ENCODE results near the gene ABCA2.
"Not testable (repeated sequence)": the region's sequence is repeated elsewhere in the genome, so short reads cannot be mapped to it uniquely, and the experiment has no call there.

Gene ABCA2

GRCh38 chr9:137063311-137064026 is 35.4 kb upstream of the ABCA2 start:
- DNase-seq: no peak

GRCh38 chr9:137062798-137063197 is 34.8 kb upstream of the ABCA2 start:
- DNase-seq: not testable (repeated sequence)

GRCh38 chr9:137062384-137062783 is 34.3 kb upstream of the ABCA2 start:
- DNase-seq: no peak

- no peak for DNase-seq
These were observed 30.6 kb upstream of the ABCA2 start for GRCh38 chr9:137058521-137059234.

- no peak for DNase-seq
These were observed 29.5 kb upstream of the ABCA2 start for GRCh38 chr9:137057545-137057944.

- DNase-seq: no peak
These were observed 28.8 kb upstream of the ABCA2 start for GRCh38 chr9:137056739-137057415.

GRCh38 chr9:137055385-137056364 is 27.6 kb upstream of the ABCA2 start:
- peak; percentile 60 for DNase-seq

GRCh38 chr9:137054932-137055384 is 26.9 kb upstream of the ABCA2 start:
- DNase-seq: no peak

- no peak for DNase-seq
These were observed 26.2 kb upstream of the ABCA2 start, which contains the start of gene ENTPD2 for GRCh38 chr9:137053944-137054931. ENTPD2 (minus strand) TSS chr9:137054061; CDS start chr9:137053997, 64 bp downstream.

- no peak for DNase-seq
These were observed 25.2 kb upstream of the ABCA2 start for GRCh38 chr9:137052998-137053943.

- DNase-seq: no peak
These were observed 24.3 kb upstream of the ABCA2 start for GRCh38 chr9:137052293-137052692.

GRCh38 chr9:137051145-137051724 is 23.2 kb upstream of the ABCA2 start:
- no peak for DNase-seq

GRCh38 chr9:137050570-137050969 is 22.5 kb upstream of the ABCA2 start:
- DNase-seq: no peak

GRCh38 chr9:137049544-137050449 is 21.8 kb upstream of the ABCA2 start:
- DNase-seq: no peak

GRCh38 chr9:137048655-137049543 is 20.9 kb upstream of the ABCA2 start:
- no peak for DNase-seq

GRCh38 chr9:137046088-137046787 is 18.2 kb upstream of the ABCA2 start, which contains the start of gene NPDC1:
NPDC1 (minus strand) TSS chr9:137046177; CDS start chr9:137045989, 188 bp downstream.
- peak; percentile 92 for DNase-seq

All from right kidney (tissue), 1 donor.